Panc1 (cell line): ENCODE data around the gene ATXN1. TPM values are rescaled to one million over a fixed set of nuclear protein-coding genes. Genes with fewer than 3 reads are reported as not detected.

Experiments used
- ATAC-seq: fragments of 200-7000 bp; cut with Tn5 transposase; 2 replicates; pipeline ENCODE4 v1.9.1; 2020; ENCODE audit warnings: mild to moderate bottlenecking, moderate library complexity
- BruUV-seq: library from RNA; stranded (reverse); fragments of 400-500 nt; replicated peaks from 2 replicates; lab custom pipeline; 2021; lab: Mats Ljungman, UMichigan
- CTCF ChIA-PET: fragments of 300-600 bp; sonication (Branson Sonifier 250); formaldehyde crosslinking; loops from one replicate; lab custom pipeline; 2022; ENCODE audit warnings: antibody characterized with exemption; lab: Charles Lee
- POLR2A ChIA-PET: fragments of 300-600 bp; sonication (Branson Sonifier 250); formaldehyde crosslinking; loops from one replicate; lab custom pipeline; 2022; ENCODE audit warnings: antibody characterized with exemption; lab: Charles Lee
- DNase-seq: peaks from one replicate; pipeline ENCODE4 v3.0.0-alpha.2; 2010; ENCODE audit warnings: low read depth, low spot score
- H3K27ac ChIP-seq: 2 replicates; pipeline ENCODE4 v1.5.1; 2011; ENCODE audit warnings: mild to moderate bottlenecking, low read length, inconsistent platforms
- H3K27me3 ChIP-seq: fragments of 200-500 bp; sonication (Bioruptor generic); 2 replicates; pipeline ENCODE4 v1.6.0; 2014; ENCODE audit warnings: low read length, inconsistent platforms; ENCODE audit not compliant: control insufficient read depth, insufficient read depth
- H3K36me3 ChIP-seq: fragments of 200-500 bp; sonication (Bioruptor generic); 2 replicates; pipeline ENCODE4 v1.5.1; 2014; ENCODE audit warnings: inconsistent platforms, mild to moderate bottlenecking, low read length, moderate library complexity; ENCODE audit not compliant: control insufficient read depth, insufficient read depth
- H3K4me1 ChIP-seq: 2 replicates; pipeline ENCODE4 v1.5.1; 2011; ENCODE audit warnings: inconsistent platforms, mild to moderate bottlenecking, low read length, moderate library complexity; ENCODE audit not compliant: control insufficient read depth, insufficient read depth
- H3K4me3 ChIP-seq, 2 experiments: 2 replicates each; pipeline ENCODE4 v1.5.1; 2011 to 2012; ENCODE audit warnings: low read depth in 2 of 2, low read length in 2 of 2, mild to moderate bottlenecking in 2 of 2, inconsistent platforms in 1 of 2, moderate library complexity in 1 of 2
- H3K9me3 ChIP-seq: fragments of 200-500 bp; sonication (Bioruptor generic); 2 replicates; pipeline ENCODE4 v1.5.1; 2014; ENCODE audit warnings: low read depth, mild to moderate bottlenecking, inconsistent platforms, low read length, moderate library complexity; ENCODE audit not compliant: control insufficient read depth, insufficient read depth
- POLR2AphosphoS5 ChIP-seq: IDR thresholded peaks from 2 replicates; pipeline ENCODE4 v1.6.1; 2012; ENCODE audit warnings: mild to moderate bottlenecking, low read depth, low read length, moderate library complexity
- SIN3A ChIP-seq: IDR thresholded peaks from 2 replicates; pipeline ENCODE4 v1.6.1; 2012; ENCODE audit warnings: low read depth, mild to moderate bottlenecking, low read length, moderate library complexity, borderline replicate concordance; ENCODE audit not compliant: insufficient read depth
- TCF7L2 ChIP-seq: IDR thresholded peaks from 2 replicates; pipeline ENCODE4 v1.6.1; 2011; ENCODE audit warnings: mild to moderate bottlenecking, low read depth, low read length, inconsistent platforms
- in situ Hi-C: cut with HindIII; loops from 2 replicates; pipeline ENCODE4 v1.10.0; 2016; ENCODE audit warnings: low sequenced_read_pairs, low pct_unique_long_range_greater_than_20kb
- intact Hi-C: fragments of 100-400 bp; cut with micrococcal nuclease; formaldehyde crosslinking; loops from one replicate; pipeline ENCODE4 v1.10.0; 2022; ENCODE audit not compliant: unreplicated experiment
- total RNA-seq: library from RNA; stranded (reverse); gene quantifications from one replicate; pipeline ENCODE4 v1.2.1, GENCODE V29; 2021; ENCODE audit not compliant: unreplicated experiment
- TF ChIP-seq, protein P1 (sequence below), 2 experiments: IDR thresholded peaks; 2 replicates each; pipeline ENCODE4 v1.6.1; 2011 to 2012; ENCODE audit warnings: low read depth in 2 of 2, control low read depth in 1 of 2, low read length in 1 of 2, mild to moderate bottlenecking in 1 of 2, moderate library complexity in 1 of 2; ENCODE audit not compliant: insufficient read depth in 1 of 2

Gene ATXN1
- total RNA-seq, 1 experiment from 2014 or later = 67.1 TPM

DNA sequence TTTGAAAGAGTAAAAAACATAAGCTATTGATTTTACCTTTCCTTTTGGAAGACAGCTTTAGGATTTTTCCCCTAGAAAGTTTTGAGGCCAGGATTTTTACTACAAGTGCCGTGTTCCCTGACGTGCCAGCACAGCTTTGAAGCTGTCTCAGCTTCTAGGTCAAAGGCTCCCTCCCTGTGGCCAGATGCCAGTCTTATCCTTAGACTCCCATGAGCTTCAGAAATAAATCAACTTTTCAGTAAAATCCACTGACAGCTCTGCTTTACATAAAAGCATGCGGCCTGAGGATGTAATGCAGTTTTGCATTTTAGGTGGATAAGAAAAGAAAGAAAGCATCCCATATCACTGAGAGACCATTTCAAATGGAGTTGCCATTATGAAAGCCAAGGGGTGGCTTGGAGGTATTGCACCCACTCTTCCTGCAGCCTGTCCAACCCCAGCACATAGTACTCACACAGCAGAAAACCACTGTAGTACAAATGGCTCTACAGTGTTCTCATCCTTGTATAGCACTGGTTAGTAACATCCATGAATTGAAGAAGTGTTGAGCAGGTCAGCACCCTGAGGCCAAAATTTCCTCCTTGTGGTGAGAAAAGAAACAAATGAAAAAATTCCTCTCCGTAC lies 15.2 kb upstream of the ATXN1 start:
- no TSS peak for BruUV-seq
- no peaks in the 10 kb centered on the region for H3K9me3 ChIP-seq
- POLR2A ChIA-PET = interaction anchor here (0.6 kb wide), 1 partner anchor 1334 kb away, joined by 4 read pairs; no protein-coding TSS in a partner anchor
- no peaks in the 10 kb centered on the region for H3K27me3 ChIP-seq
- in situ Hi-C loops (no loop called here), intact Hi-C loops (no loop called here)
- DNase-seq = no peak
- peak overlapping the region; percentile 4; the same call in 1 of the 2 replicates for H3K27ac ChIP-seq
- H3K4me3 ChIP-seq = no peak overlapping the region
- TF ChIP-seq POLR2AphosphoS5 (no peak), TCF7L2 (0 out of 2 replicates have a peak, but pooled peaks have one; percentile 29)
- ATAC-seq = peak; percentile 84
- no peaks in the 10 kb centered on the region for H3K36me3 ChIP-seq
- peaks cover 10% of the 10 kb centered on the region; the same call in 1 of the 2 replicates for H3K4me1 ChIP-seq
- CTCF ChIA-PET = interaction anchor here (0.6 kb wide), 1 partner anchor 175 kb away, joined by 3 read pairs; no protein-coding TSS in a partner anchor

DNA sequence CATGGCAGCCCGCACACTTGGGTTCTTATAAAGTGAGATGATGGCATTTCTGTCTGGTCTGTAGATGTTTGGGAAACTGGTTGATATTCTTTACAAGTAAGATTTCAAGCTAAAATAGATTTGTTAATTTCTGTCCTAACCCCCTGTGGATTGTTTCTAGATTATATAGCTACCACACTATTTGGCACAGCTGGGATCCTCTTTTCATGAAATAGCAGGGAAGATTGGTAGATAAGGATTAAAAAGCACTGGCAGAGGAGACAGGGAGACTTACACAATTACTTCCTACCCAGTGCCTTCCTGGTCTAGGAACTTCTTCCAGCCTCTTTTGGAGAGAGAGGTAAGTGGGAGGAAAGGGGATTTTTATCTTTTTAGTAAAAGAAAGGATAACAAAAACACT lies 13.2 kb upstream of the ATXN1 start:
- no peaks in the 10 kb centered on the region for H3K27me3 ChIP-seq
- H3K36me3 ChIP-seq = no peaks in the 10 kb centered on the region
- ChIA-PET POLR2A (no interaction called here), CTCF (no interaction called here)
- no peak for DNase-seq
- intact Hi-C loops = no loop called here
- no peaks in the 10 kb centered on the region for H3K9me3 ChIP-seq
- peak overlapping the region; percentile 9; the same call in 1 of the 2 replicates for H3K27ac ChIP-seq
- TF ChIP-seq TCF7L2 (no peak), SIN3A (no peak)
- no TSS peak for BruUV-seq
- ATAC-seq = no peak
- in situ Hi-C loops = no loop called here
- peaks cover 25% of the 10 kb centered on the region for H3K4me1 ChIP-seq
- H3K4me3 ChIP-seq = no peak overlapping the region

DNA sequence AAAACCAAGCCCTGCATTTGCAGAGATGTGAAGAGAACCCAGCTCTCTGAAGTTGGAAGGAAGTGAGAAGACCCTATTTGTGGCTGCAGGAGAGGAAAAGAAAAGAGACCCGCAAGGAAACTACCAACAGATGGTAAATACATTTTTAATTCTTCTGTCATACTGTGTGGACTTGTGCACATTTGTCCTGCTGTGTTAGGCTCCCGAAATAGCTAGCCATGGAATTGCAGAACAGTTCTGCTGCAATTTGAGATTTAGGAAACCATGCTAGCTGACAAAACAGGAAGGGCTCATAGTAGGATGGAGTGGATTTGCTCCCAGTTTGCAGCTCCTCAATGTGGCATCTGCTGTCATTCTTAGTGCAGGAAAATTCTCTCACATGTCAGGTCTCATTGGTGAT lies 12.1 kb upstream of the ATXN1 start:
- Histone ChIP-seq H3K4me1 (peaks cover 35% of the 10 kb centered on the region), H3K27me3 (no peaks in the 10 kb centered on the region), H3K36me3 (no peaks in the 10 kb centered on the region), H3K9me3 (no peaks in the 10 kb centered on the region), H3K4me3 (no peak overlapping the region), H3K27ac (peak overlapping the region; percentile 32; the same call in 1 of the 2 replicates)
- no peak for ATAC-seq
- DNase-seq = no peak
- BruUV-seq = no TSS peak
- in situ Hi-C loops (no loop called here), intact Hi-C loops (no loop called here)
- CTCF ChIA-PET = interaction anchor here (0.7 kb wide), 1 partner anchor 113 kb away, joined by 7 read pairs; no protein-coding TSS in a partner anchor
- TF ChIP-seq, protein P1, sequence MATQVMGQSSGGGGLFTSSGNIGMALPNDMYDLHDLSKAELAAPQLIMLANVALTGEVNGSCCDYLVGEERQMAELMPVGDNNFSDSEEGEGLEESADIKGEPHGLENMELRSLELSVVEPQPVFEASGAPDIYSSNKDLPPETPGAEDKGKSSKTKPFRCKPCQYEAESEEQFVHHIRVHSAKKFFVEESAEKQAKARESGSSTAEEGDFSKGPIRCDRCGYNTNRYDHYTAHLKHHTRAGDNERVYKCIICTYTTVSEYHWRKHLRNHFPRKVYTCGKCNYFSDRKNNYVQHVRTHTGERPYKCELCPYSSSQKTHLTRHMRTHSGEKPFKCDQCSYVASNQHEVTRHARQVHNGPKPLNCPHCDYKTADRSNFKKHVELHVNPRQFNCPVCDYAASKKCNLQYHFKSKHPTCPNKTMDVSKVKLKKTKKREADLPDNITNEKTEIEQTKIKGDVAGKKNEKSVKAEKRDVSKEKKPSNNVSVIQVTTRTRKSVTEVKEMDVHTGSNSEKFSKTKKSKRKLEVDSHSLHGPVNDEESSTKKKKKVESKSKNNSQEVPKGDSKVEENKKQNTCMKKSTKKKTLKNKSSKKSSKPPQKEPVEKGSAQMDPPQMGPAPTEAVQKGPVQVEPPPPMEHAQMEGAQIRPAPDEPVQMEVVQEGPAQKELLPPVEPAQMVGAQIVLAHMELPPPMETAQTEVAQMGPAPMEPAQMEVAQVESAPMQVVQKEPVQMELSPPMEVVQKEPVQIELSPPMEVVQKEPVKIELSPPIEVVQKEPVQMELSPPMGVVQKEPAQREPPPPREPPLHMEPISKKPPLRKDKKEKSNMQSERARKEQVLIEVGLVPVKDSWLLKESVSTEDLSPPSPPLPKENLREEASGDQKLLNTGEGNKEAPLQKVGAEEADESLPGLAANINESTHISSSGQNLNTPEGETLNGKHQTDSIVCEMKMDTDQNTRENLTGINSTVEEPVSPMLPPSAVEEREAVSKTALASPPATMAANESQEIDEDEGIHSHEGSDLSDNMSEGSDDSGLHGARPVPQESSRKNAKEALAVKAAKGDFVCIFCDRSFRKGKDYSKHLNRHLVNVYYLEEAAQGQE (IDR thresholded peaks at IDR 0.05; ENCODE audit: insufficient read depth in 1 of 2, low read depth in 2 of 2, low read length in 1 of 2) = no peak
- POLR2A ChIA-PET = interaction anchor here (0.6 to 0.7 kb wide), 2 partner anchors 211 to 1429 kb away, joined by 4 to 10 read pairs; no protein-coding TSS in a partner anchor
